ENCODE data around the gene ZNF512. TPM values are rescaled to one million over a fixed set of nuclear protein-coding genes. Genes with fewer than 3 reads are reported as not detected.

ZNF512 gene
- polyA plus RNA-seq, 1 of the 3 experiments (the other 2 are of a cell fraction): 22.3 TPM

DNA sequence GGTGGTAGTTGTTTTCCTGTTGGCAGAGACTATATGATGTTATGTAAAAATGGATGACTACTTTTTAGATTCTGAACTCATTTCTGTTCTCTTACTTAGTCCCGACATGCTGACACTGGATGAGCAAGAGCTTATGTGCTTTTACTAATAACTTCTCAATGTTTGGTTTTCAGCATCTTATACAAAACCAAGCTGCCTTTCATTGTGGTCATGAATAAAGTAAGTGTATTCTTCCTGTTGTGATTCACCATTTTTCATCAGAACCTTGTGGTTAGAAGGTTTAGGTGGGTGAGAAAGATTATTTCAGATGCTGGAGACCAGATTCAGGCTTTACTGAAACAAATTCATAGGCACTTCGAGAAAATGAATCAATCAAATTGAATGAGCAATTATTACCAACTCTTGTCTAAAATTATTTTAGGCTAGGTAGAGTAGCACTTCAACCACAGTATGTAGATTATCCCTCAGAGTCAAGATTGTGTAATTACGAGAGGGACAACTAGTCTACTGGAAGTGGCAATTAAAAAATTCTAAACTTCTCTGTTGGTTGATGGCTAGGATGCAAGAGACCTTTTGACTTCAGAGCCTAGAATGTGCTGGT is 55.3 kb downstream of the ZNF512 start (continued):
- TF ChIP-seq, protein P1, sequence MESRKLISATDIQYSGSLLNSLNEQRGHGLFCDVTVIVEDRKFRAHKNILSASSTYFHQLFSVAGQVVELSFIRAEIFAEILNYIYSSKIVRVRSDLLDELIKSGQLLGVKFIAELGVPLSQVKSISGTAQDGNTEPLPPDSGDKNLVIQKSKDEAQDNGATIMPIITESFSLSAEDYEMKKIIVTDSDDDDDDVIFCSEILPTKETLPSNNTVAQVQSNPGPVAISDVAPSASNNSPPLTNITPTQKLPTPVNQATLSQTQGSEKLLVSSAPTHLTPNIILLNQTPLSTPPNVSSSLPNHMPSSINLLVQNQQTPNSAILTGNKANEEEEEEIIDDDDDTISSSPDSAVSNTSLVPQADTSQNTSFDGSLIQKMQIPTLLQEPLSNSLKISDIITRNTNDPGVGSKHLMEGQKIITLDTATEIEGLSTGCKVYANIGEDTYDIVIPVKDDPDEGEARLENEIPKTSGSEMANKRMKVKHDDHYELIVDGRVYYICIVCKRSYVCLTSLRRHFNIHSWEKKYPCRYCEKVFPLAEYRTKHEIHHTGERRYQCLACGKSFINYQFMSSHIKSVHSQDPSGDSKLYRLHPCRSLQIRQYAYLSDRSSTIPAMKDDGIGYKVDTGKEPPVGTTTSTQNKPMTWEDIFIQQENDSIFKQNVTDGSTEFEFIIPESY (IDR thresholded peaks at IDR 0.05; ENCODE audit: borderline replicate concordance, low read depth): no peak
- no peak for TF ChIP-seq CHD2 (IDR thresholded peaks at IDR 0.05; ENCODE audit: low read length, partially characterized antibody)
- peak; percentile 64; the same call in 1 of the 2 replicates for TF ChIP-seq JUND (IDR thresholded peaks at IDR 0.05)
- no peak for TF ChIP-seq GATA2 (CRISPR knock-in tag; IDR thresholded peaks at IDR 0.05)
- no peak for TF ChIP-seq CTCF (IDR thresholded peaks at IDR 0.05)
- no peak for TF ChIP-seq TAF1 (IDR thresholded peaks at IDR 0.05; ENCODE audit: borderline replicate concordance, low read depth, low read length)
- peak; percentile 73 for TF ChIP-seq TCF12 (IDR thresholded peaks at IDR 0.05)
- no peak for TF ChIP-seq ELF1 (IDR thresholded peaks at IDR 0.05)

- H3K4me1 ChIP-seq (ENCODE audit: control insufficient read depth in 1 of 2, insufficient read depth in 2 of 2, low read depth in 1 of 2, low read length in 1 of 2): no peaks in the 10 kb centered on the region; a peak in 1 of 4 replicates
- H3K27me3 ChIP-seq (ENCODE audit: insufficient read depth): no peaks in the 10 kb centered on the region
- H2AFZ ChIP-seq (ENCODE audit: low read depth): no peak overlapping the region
- H3K27ac ChIP-seq (ENCODE audit: low read depth in 2 of 2, low read length in 1 of 2): peak overlapping the region in 1 of 2 experiments; percentile 56; a peak in 2 of 4 replicates
- no peaks in the 10 kb centered on the region for H3K9me3 ChIP-seq
- peaks cover 50% of the 10 kb centered on the region for H3F3A ChIP-seq (replicated peaks; ENCODE audit: insufficient read depth)
- no peak overlapping the region for H3K4me2 ChIP-seq
- no peaks in the 10 kb centered on the region for H3K9me2 ChIP-seq
- no peaks in the 10 kb centered on the region for H4K20me1 ChIP-seq (ENCODE audit: insufficient read depth)
- peak overlapping the region; percentile 7; the same call in 1 of the 2 replicates for H3K9ac ChIP-seq
- CTCF ChIA-PET: interaction anchor here (1.2 to 2.5 kb wide), 2 partner anchors 17 to 45 kb away, joined by 4 to 11 read pairs; no protein-coding TSS in a partner anchor
- H3K79me2 ChIP-seq (ENCODE audit: insufficient read depth): peaks cover 12% of the 10 kb centered on the region; the same call in 1 of the 2 replicates
- WGBS (ENCODE audit: low lambda C conversion rate): 70% methylated on average over 3 of the region's 3 CpGs
- DNase-seq: no peak
- no peak overlapping the region for H3K4me3 ChIP-seq (ENCODE audit: low read depth in 2 of 2, low read length in 1 of 2)
- POLR2A ChIA-PET: no interaction called here
- H3K36me3 ChIP-seq (replicated peaks in 1 of 2; ENCODE audit: control insufficient read depth in 1 of 2, insufficient read depth in 2 of 2, low read length in 1 of 2): peaks cover 83 to 85% of the 10 kb centered on the region in 2 experiments
- TF ChIP-seq FOSL2 (IDR thresholded peaks at IDR 0.05; ENCODE audit: borderline replicate concordance, low read depth): no peak
- TF ChIP-seq YY1 (IDR thresholded peaks at IDR 0.05; ENCODE audit: low read depth): no peak
- no peak for TF ChIP-seq RFX5 (IDR thresholded peaks at IDR 0.05; ENCODE audit: low read length)
- TF ChIP-seq RXRA (IDR thresholded peaks at IDR 0.05; ENCODE audit: borderline replicate concordance, low read depth): no peak
- no peak for TF ChIP-seq RCOR1 (IDR thresholded peaks at IDR 0.05; ENCODE audit: low read length)
- TF ChIP-seq TAF1 (IDR thresholded peaks at IDR 0.05; ENCODE audit: borderline replicate concordance, low read depth, low read length): no peak
- no peak for TF ChIP-seq FOXM1 (IDR thresholded peaks at IDR 0.05; ENCODE audit: low read depth)
- no peak for TF ChIP-seq MXI1 (IDR thresholded peaks at IDR 0.05; ENCODE audit: low read depth, low read length)
- TF ChIP-seq ELF1 (IDR thresholded peaks at IDR 0.05): no peak
- TF ChIP-seq, protein P1 (IDR thresholded peaks at IDR 0.05; ENCODE audit: borderline replicate concordance, low read depth): no peak
- no peak for TF ChIP-seq NRF1 (IDR thresholded peaks at IDR 0.05; ENCODE audit: low read depth, low read length)
- TF ChIP-seq TEAD4 (IDR thresholded peaks at IDR 0.05; ENCODE audit: borderline replicate concordance, insufficient read depth): 0 out of 2 replicates have a peak, but pooled peaks have one; percentile 7
- TF ChIP-seq SIN3A (IDR thresholded peaks at IDR 0.05; ENCODE audit: borderline replicate concordance, low read depth, low read length): no peak
- no peak for TF ChIP-seq RAD21 (IDR thresholded peaks at IDR 0.05; ENCODE audit: low read length)
- no peak for TF ChIP-seq POLR2AphosphoS5 (IDR thresholded peaks at IDR 0.05; ENCODE audit: low read depth, low read length)
- TF ChIP-seq FOXJ3 (CRISPR knock-in tag; IDR thresholded peaks at IDR 0.05): no peak
- TF ChIP-seq EP300 (IDR thresholded peaks at IDR 0.05; ENCODE audit: borderline replicate concordance in 1 of 2, low read depth in 1 of 2, low read length in 1 of 2): no peak
- no peak for TF ChIP-seq IRF3 (IDR thresholded peaks at IDR 0.05; ENCODE audit: low read depth, low read length)
- TF ChIP-seq, protein P2, sequence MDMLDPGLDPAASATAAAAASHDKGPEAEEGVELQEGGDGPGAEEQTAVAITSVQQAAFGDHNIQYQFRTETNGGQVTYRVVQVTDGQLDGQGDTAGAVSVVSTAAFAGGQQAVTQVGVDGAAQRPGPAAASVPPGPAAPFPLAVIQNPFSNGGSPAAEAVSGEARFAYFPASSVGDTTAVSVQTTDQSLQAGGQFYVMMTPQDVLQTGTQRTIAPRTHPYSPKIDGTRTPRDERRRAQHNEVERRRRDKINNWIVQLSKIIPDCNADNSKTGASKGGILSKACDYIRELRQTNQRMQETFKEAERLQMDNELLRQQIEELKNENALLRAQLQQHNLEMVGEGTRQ (IDR thresholded peaks at IDR 0.05; ENCODE audit: borderline replicate concordance, low read depth, low read length): no peak
Measured at GRCh38 chr2:27638709-27639108, 55.9 kb downstream of the ZNF512 start.
